ENCODE data around the gene OR2AT4. TPM values are rescaled to one million over a fixed set of nuclear protein-coding genes. Genes with fewer than 3 reads are reported as not detected.

Gene OR2AT4
- total and polyA plus RNA-seq, 2 donors (not counting 3 experiments of a cell fraction or from before 2014, with no cell fraction given): not detected

DNA sequence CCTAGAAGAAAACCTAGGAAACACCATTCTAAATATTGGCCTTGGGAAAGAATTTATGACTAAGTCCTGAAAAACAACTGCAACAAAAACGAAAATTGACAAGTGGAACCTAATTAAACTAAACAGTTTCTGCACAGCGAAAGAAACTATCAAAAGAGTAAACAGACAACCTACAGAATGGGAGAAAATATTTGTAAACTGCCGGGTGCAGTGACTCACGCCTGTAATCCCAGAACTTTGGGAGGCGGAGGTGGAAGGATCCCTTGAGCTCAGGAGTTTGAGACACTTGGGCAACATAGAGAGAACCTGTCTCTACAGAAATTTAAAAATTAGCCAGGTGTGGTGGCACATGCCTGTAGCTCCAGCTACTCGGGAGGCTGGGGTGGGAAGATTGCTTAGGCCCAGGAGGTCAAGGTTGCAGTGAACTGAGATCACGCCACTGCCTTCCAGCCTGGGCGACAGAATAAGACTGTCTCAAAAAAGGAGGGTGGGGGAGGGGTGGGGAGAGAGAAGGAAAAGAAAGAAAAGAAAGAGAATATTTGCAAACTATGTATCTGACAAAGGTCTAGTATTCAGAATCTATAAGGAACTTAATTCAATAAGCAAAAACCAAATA is 14.0 kb downstream of the OR2AT4 start:
- intact Hi-C loops (cut with micrococcal nuclease): no loop called here
- no peaks in the 10 kb centered on the region for H3K9me1 ChIP-seq (replicated peaks; ENCODE audit: control insufficient read depth, extremely low read depth, insufficient read depth, low read length)
- H3K36me3 ChIP-seq (ENCODE audit: control insufficient read depth in 2 of 2, extremely low read depth in 1 of 2, insufficient read depth in 2 of 2, low read length in 2 of 2): no peaks in the 10 kb centered on the region
- H3K27me3 ChIP-seq (ENCODE audit: control insufficient read depth in 2 of 2, insufficient read depth in 2 of 2, low read length in 2 of 2): peaks cover 6 to 18% of the 10 kb centered on the region in 2 experiments
- TF ChIP-seq EZH2 (IDR thresholded peaks at IDR 0.05; ENCODE audit: borderline replicate concordance, low read depth, low read length, severe bottlenecking) (no peak), MYC (IDR thresholded peaks at IDR 0.05; ENCODE audit: low read depth, low read length) (no peak), POLR2A (IDR thresholded peaks at IDR 0.05; ENCODE audit: low read depth, low read length) (no peak), GATA2 (IDR thresholded peaks at IDR 0.05; ENCODE audit: insufficient read depth, insufficient read length, low read depth, low read length) (no peak), JUN (IDR thresholded peaks at IDR 0.05; ENCODE audit: borderline replicate concordance, insufficient read depth, insufficient read length, low read depth) (no peak), POLR2AphosphoS5 (IDR thresholded peaks at IDR 0.05; ENCODE audit: insufficient read depth, low read depth, low read length) (no peak), FOS (IDR thresholded peaks at IDR 0.05; ENCODE audit: borderline replicate concordance, insufficient read depth, low read length) (no peak)
- TF ChIP-seq, protein P1, sequence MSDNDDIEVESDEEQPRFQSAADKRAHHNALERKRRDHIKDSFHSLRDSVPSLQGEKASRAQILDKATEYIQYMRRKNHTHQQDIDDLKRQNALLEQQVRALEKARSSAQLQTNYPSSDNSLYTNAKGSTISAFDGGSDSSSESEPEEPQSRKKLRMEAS (IDR thresholded peaks at IDR 0.05; ENCODE audit: insufficient read depth, insufficient read length): no peak
- TF ChIP-seq, protein P2, sequence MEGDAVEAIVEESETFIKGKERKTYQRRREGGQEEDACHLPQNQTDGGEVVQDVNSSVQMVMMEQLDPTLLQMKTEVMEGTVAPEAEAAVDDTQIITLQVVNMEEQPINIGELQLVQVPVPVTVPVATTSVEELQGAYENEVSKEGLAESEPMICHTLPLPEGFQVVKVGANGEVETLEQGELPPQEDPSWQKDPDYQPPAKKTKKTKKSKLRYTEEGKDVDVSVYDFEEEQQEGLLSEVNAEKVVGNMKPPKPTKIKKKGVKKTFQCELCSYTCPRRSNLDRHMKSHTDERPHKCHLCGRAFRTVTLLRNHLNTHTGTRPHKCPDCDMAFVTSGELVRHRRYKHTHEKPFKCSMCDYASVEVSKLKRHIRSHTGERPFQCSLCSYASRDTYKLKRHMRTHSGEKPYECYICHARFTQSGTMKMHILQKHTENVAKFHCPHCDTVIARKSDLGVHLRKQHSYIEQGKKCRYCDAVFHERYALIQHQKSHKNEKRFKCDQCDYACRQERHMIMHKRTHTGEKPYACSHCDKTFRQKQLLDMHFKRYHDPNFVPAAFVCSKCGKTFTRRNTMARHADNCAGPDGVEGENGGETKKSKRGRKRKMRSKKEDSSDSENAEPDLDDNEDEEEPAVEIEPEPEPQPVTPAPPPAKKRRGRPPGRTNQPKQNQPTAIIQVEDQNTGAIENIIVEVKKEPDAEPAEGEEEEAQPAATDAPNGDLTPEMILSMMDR (IDR thresholded peaks at IDR 0.05; ENCODE audit: extremely low read depth in 1 of 2, insufficient read depth in 1 of 2, low read depth in 1 of 2, low read length in 2 of 2): no peak
- no peak for DNase-seq (ENCODE audit: low read depth, low spot score)
- no peak for FAIRE-seq
- H4K20me1 ChIP-seq (replicated peaks; ENCODE audit: control insufficient read depth, extremely low read depth, insufficient read depth, low read length): no peaks in the 10 kb centered on the region
- H3K79me2 ChIP-seq (ENCODE audit: control insufficient read depth, insufficient read depth, low read length): no peaks in the 10 kb centered on the region
- no peak overlapping the region for H2AFZ ChIP-seq (ENCODE audit: low read depth, low read length)
- H3K4me3 ChIP-seq (replicated peaks in 1 of 3; ENCODE audit: insufficient read depth in 1 of 3, low read depth in 1 of 3, low read length in 3 of 3): no peak overlapping the region
- no peak overlapping the region for H3K27ac ChIP-seq (ENCODE audit: insufficient read depth, low read depth, low read length)
- H3K9me3 ChIP-seq (replicated peaks; ENCODE audit: control insufficient read depth, insufficient read depth, low read length): no peaks in the 10 kb centered on the region
- no peak overlapping the region for H3K9ac ChIP-seq (replicated peaks; ENCODE audit: extremely low read depth, insufficient read depth, low read length)
- no peak overlapping the region for H3K4me2 ChIP-seq (ENCODE audit: insufficient read depth, low read length)
- dilution Hi-C loops (cut with MboI; ENCODE audit: extremely low pct_ligation_motif_present, low sequenced_read_pairs): no loop called here
- no TSS peak for BruUV-seq (replicated peaks)
- no peaks in the 10 kb centered on the region for H3K4me1 ChIP-seq (ENCODE audit: control insufficient read depth, extremely low read depth, insufficient read depth, low read length)
- ChIA-PET POLR2A (no interaction called here), CTCF (interaction anchor here (0.9 kb wide), 1 partner anchor 20 kb away, joined by 3 read pairs; no protein-coding TSS in a partner anchor)
